Limb (tissue), 2 donors: ENCODE measurements around the gene ZNF609.

Source experiments
- DNase-seq, 2 donors: peaks; one replicate each; pipeline ENCODE4 v3.0.0-alpha.2; 2016; ENCODE audit errors: extremely low spot score in 2 of 2

Gene ZNF609

GRCh38 chr15:64650552-64650951 lies 190.2 kb downstream of the ZNF609 start:
- DNase-seq: no peak

DNA sequence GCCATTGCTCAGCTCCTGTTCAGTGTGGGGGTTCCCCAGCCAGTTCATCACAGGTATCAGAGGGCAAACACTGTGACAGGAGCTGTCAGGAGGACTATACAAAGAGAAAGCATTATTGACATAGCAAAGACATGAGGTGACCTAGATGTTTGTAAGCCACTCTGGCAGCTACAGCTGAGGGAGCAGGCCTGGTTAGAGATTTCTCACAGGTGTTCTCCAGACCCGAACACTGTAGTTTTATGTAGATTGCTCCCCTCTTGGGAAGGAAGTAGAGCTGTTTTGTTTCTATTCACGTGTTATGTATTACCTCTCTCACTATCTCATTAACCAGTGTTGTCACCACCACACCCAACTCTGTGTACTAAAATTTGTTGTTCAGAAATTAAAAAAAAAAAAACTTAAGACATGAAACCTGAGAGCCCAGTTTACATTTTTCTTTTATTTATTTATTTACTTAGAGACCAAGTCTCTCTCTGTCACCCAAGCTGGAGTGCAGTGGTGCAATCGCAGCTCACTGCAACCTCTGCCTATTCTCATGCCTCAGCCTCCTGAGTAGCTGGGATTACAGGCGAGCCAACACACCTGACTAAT lies 191.3 kb downstream of the ZNF609 start:
- DNase-seq: no peak

DNA sequence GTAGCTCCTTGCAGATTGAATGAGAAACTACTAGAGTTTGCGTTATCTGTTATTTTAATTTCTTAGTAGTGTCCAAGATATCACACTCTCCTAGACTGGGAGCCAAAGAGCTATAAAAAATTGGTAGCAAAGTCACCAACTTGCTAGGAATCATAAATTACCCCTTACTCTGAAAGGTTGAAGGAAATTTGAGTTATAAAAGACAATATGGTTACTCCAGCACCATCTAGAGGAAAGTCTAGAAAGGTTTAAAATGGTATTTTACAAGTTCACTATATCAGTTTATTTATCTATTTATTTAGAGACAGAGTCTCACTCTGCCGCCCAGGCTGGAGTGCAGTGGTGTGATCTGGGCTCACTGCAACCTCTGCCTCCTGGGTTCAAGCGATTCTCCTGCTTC lies 193.4 kb downstream of the ZNF609 start:
- no peak for DNase-seq

- DNase-seq: no peak
These were observed 196.1 kb downstream of the ZNF609 start for GRCh38 chr15:64656508-64656907.

GRCh38 chr15:64665179-64665578 lies 204.8 kb downstream of the ZNF609 start:
- DNase-seq: no peak

- DNase-seq: no peak
These were observed 207.4 kb downstream of the ZNF609 start for GRCh38 chr15:64667736-64668161.

- no peak for DNase-seq
These were observed 213.5 kb downstream of the ZNF609 start for GRCh38 chr15:64673866-64674265.

- DNase-seq: no peak
These were observed 217.9 kb downstream of the ZNF609 start for GRCh38 chr15:64678126-64678819.

DNA sequence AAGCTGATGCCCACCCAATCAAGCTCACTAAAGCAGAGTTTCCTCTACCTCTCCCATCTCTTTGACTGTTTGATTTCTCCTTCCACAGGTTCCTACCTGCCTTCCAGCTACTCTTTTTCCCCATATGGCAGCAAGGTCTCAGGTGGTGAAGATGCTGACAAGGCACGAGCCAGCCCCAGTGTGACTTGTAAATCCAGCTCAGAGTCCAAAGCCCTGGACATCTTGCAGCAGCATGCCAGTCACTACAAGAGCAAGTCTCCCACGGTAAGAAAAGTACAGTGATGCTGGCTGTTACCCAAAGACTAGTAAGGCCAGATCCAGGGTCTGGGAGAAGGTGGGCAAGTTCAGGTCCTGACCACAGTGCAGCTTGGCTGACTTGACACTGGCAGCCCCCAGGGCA lies 219.7 kb downstream of the ZNF609 start:
- no peak for DNase-seq

DNA sequence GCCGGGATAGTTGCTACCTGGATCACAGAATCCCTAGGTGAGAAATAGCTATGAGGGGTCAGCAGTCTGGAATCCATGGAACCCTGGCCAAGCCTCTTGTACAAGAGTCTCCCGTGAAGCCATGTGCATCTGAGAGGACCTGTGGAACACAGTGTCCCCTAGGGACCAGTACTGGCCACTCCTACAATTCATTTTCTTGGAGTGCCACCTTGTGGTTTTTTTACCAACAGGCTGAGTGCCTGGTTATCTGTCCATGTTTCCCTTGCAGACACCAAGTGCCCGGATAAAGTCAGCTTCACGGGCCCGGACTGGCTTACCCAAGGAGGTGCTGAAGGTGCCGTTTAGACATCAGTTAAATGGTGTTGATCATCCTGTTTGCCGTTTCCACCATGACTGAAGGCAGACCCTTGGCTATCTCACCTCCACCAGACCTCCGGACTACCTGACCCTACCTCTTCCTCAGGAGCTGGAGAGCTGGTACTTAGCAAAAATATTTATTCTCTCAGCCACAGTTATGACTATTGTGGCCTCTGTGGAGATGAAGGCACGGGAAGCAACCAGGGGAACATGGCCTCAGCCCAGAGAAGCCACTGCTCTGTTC lies 221.1 kb downstream of the ZNF609 start:
- no peak for DNase-seq

DNA sequence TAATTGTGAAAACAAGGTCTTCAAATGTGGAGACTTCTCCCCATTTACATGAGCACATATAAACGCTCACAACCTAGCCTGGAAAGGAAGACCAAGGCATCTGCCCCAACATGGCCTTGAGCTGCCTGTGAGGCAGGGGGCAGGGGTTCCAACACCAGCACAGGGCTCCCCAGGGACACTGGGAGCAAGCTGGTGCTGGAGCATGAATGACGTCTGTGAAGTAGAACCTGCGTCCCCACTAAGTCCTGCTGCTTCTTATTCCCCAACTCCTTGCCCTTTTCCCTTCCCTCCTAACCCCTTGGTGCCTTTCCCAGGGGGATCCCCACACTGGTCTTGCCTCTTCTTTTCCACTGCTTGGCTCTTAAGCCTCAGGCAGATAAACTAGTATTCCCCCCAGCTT lies 221.9 kb downstream of the ZNF609 start:
- DNase-seq: no peak

- no peak for DNase-seq
These were observed 223.0 kb downstream of the ZNF609 start for GRCh38 chr15:64683378-64683777.

- DNase-seq: no peak
These were observed 225.0 kb downstream of the ZNF609 start for GRCh38 chr15:64685230-64685888.

DNA sequence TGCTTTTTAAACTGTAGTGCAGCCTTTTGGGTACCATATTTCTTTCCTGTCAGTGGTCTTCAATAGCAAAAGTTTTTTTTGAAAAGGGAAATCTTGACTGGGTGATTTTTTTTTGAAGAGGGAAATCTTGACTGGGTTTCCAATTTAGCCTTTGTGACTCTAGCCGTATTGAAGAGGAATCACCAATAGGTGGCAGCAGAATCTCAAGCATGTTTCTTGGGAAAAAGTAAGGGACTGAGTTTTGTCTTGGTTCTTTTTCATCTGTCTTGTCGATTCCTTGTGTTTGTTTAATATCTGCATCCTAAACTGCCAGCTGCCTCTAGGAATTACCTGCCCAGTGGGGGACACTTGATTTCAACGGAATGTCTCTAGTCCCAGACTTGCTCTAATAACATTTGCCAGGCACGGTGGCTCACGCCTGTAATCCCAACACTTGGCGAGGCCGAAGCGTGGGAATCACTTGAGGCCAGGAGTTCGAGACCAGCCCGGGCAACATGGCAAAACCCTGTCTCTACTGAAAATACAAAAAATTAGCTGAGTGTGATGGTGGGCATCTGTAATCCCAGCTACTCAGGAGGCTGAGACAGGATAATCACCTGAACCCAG lies 225.9 kb downstream of the ZNF609 start:
- peak in 1 of 2 donors; percentile 71 for DNase-seq

DNA sequence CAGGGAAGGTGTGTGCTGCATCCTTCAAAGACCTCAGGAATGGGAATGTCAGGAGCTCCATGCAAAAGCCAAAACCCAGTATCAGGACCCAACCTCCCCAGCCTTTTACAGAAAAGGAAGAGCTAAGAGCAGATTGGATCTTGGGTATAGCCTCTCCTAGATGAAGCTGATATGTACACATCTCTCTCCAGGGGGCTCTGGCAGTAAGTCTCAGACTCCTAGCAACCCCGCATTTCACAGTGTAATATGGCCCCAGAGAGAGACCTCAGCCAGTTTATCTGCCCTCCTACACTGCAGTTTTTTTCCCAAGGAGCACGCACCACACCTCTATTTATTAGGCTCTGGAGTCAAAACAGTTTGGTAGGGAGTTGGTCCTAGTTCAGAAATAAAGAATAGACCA lies 226.8 kb downstream of the ZNF609 start:
- no peak for DNase-seq

- DNase-seq: no peak
These were observed 227.3 kb downstream of the ZNF609 start for GRCh38 chr15:64687688-64688087.

DNA sequence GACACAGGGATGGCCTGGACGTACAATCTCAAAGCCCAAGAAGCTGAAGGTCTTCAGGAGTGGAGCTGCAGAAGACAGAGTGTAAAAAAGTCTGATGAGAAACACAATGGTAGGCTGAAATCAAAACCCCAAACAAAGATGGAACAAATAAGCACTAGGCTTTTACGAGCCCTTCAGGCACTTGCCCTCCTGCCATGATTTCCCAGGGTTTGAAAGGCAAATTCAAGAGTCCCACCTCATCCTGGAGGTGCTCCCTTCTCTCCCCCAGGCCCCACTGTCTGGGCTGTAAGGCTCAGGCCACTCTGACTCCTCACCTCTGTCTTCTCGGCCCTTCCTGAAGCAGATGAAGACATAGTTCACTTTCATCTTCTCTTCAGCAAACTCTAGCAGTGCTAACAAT lies 228.4 kb downstream of the ZNF609 start:
- DNase-seq: no peak

GRCh38 chr15:64690008-64690407 lies 229.6 kb downstream of the ZNF609 start:
- DNase-seq: no peak

- no peak for DNase-seq
These were observed 230.4 kb downstream of the ZNF609 start for GRCh38 chr15:64690578-64691296.

DNA sequence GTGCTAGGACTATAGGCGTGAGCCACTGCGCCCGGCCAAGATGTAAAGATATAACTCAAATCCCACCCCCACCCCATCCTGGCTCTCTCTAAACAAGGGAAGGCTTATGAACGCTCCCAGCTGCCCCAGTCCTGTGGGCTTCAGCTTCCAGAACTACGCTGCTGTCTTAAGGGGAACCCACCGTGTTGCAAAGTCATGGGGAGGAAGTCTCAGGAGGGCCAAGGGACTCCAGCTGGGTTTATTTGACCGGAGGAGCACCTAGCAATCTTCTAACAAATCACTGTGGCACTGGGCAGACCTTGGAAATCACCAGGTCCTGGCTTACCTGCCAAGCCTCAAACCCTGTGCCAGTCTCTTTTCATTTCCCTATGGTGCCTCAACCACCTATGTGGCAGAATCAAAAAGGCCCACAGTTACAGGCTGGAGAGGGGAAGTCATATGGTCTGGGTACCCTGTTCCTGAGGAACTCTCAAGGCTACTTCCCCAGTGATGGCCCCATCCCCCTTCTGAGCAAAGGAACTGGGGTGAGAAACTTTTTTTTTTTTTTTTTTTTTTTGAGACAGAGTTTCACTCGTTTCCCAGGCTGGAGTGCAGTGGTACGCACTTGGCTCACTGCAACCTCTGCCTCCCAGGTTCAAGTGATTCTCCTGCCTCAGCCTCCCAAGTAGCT lies 231.7 kb downstream of the ZNF609 start:
- DNase-seq: no peak

- peak in 1 of 2 donors; percentile 40 for DNase-seq
These were observed 232.8 kb downstream of the ZNF609 start for GRCh38 chr15:64693134-64693533.
